ENCODE data around the gene MYBPHL.

DNA sequence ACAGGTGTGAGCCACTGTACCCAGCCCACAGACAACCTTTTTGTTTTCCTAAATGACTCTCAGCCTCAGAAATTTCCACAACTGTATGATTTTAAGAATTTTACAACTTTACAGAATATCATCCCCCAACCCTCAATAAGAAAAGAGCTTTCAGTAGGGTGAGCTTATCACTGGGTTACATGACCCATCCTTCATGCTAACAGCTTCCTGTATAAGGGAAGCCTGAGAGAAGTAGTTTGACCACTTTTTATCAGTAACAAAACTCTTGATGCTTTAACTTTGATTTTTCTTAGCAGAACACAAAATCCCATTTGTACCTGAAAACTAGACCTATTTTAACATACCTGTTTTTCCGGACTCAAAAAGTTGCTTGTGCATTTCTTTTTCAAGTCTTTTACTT is 9.7 kb upstream of the MYBPHL start:
- TF ChIP-seq CTCF (IDR thresholded peaks at IDR 0.05) (no peak), FOXM1 (IDR thresholded peaks at IDR 0.05; ENCODE audit: low read depth) (no peak)
